Measurements from ENCODE around the gene GPR31.
"Not testable (repeated sequence)": the region's sequence is repeated elsewhere in the genome, so short reads cannot be mapped to it uniquely, and the experiment has no call there.

GPR31 gene, protein sequence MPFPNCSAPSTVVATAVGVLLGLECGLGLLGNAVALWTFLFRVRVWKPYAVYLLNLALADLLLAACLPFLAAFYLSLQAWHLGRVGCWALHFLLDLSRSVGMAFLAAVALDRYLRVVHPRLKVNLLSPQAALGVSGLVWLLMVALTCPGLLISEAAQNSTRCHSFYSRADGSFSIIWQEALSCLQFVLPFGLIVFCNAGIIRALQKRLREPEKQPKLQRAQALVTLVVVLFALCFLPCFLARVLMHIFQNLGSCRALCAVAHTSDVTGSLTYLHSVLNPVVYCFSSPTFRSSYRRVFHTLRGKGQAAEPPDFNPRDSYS

GRCh38 chr6:167157863-167158262 lies at the start of gene GPR31:
Gene GPR31 (minus strand): TSS chr6:167157980. CDS start chr6:167157831, 149 bp downstream.
- DNase-seq: no peak

DNA sequence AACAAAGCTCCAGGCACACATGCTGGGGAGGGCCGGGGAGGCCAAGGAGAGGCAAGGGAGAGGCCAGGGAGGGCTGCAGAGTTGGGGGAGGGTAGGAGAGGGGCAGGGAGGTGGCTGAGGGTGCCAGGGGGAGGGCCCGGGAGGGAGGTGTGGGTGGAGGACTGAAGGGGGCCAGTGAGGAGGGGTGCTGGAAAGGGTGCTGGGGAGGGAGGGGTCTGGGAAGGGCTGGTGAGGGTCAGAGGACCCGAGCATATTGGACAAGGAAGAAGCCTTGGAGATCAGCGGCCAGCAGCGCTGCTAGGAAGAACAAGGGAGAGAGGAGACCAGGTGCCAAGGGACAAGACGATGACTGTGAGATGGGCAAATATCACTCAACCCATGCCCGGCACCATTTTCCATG lies 49.7 kb upstream of the GPR31 start:
- DNase-seq: no peak

GRCh38 chr6:167205316-167205715 lies 47.5 kb upstream of the GPR31 start:
- not testable (repeated sequence) for DNase-seq

GRCh38 chr6:167204059-167204348 lies 46.2 kb upstream of the GPR31 start:
- DNase-seq: not testable (repeated sequence)

- DNase-seq: not testable (repeated sequence)
These were observed 45.7 kb upstream of the GPR31 start for GRCh38 chr6:167203261-167204058.

DNA sequence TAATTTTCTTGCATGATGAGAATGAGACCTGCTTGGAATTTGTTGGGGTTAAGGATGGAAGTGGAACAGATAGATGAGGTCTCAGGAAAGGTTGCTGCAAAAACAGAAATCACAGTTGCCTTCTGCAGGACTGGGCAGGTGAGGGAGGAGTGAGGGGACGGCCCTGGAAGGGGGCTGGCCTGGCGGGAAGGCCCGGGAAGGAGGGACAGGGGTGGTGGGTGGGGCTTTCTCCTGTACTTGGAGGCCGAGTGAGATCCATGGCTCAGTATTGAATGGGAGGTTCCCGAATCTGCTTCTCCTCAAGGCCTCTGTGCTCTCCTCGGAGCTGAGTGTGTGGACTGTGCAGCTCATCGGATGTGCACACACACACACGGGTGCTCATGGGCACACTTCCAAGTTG lies 44.8 kb upstream of the GPR31 start:
- not testable (repeated sequence) for DNase-seq

- no peak for DNase-seq
These were observed 43.0 kb upstream of the GPR31 start for GRCh38 chr6:167200806-167201205.

DNA sequence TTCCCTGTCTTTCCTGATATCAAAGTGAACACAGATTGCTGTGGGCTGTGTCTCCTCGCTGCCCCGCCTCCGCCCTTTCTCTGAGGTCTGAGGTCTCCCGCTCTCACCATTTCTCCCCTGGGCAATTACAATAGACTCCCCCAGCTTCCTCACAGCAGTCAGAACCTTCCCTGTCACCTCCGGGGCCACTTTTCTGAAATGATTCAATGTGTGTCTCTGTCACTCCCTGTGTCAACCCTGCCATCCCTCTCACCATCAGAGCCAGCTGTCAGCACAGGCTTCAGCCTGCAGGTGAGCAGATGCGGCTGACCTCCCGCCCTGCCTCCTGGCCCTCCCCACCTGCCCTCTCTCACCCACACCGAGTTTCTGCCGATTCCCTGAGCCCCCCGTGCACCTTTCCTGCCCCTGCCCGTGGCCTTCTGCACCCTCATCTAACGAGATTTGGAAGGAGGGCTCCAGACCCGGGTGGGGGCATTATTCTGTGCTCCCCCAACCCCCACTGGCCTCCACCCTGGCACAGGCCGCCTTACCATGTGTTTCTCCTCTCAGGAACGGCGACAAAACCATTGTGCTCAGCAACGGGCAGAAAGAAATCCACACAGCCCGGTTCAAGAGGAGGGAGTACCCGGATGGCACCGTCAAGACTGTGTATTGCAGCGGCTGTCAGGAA lies 38.3 kb upstream of the GPR31 start:
- not testable (repeated sequence) for DNase-seq

DNA sequence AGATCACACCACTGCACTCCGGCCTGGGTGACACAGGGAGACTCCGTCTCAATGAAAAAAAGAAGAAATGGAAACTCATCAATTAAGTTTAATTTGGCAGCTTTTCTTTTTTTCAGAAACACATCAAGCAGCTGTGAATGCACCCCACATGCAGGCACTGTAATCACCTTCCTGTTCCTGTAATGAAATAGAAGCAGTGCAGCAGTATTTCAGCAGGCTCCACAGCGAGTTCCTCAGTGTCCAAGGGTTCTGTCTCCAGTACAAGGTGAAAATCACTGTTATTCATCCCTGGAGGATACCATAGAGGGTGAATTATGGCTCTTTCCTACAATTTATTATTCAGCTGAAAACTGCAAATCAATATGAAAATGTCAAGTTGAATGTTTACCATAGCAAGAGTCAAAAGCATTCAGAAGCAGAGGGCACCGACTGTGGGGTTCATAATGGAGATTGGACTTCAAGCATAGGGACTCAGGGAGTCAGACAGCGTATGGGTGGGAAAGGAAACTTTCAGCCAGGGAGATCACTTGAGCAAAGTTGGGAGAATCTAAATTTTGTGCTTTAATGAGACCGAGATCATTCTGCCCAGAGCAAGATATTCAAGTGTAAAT lies 35.8 kb upstream of the GPR31 start:
- DNase-seq: not testable (repeated sequence)

GRCh38 chr6:167191043-167191583 lies 33.3 kb upstream of the GPR31 start:
- not testable (repeated sequence) for DNase-seq

DNA sequence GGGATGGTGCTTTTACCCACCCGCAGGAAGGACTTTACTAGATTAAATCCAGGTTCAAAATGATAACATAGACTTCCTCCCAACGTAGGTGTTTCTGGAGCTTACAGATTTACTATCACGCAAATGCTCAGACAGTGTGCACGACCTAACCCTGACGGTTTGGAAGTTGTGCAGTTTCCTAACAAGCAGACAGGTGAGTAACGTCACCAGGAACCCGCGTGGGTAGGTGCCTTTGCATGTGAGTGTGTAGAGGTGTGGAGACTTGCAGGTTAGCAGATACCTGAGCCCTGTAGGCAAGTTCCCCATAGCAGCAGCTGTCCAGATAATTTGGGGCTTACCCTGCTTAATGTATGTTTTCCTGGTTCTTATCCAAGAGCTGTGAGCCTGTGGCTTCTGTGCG lies 29.5 kb upstream of the GPR31 start:
- not testable (repeated sequence) for DNase-seq

GRCh38 chr6:167185101-167185500 lies 27.3 kb upstream of the GPR31 start:
- DNase-seq: not testable (repeated sequence)

GRCh38 chr6:167182913-167183314 lies 25.1 kb upstream of the GPR31 start:
- DNase-seq: not testable (repeated sequence)

DNA sequence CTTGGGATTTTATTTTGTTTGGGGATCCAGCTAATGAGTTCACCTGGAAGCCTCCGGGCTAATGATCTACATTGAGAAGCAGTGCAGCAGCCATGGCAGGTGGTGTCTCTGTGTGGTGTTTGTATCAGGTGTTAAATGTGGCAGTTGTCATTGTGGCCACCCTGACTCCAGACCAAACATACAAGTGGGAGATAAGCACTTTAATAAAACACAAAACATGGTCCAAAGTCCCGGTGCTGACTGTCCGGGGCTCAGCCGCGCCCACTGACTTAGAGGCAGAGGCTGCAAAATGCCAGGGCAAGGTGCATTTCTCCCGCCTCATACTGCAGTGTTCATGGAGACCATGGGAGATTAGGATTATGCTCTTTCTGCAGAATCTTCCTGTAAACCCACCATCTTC lies 23.6 kb upstream of the GPR31 start:
- not testable (repeated sequence) for DNase-seq

GRCh38 chr6:167180086-167180485 lies 22.3 kb upstream of the GPR31 start:
- DNase-seq: not testable (repeated sequence)

- DNase-seq: not testable (repeated sequence)
These were observed 21.3 kb upstream of the GPR31 start for GRCh38 chr6:167178896-167179655.

- not testable (repeated sequence) for DNase-seq
These were observed 19.5 kb upstream of the GPR31 start for GRCh38 chr6:167177271-167177670.

- DNase-seq: not testable (repeated sequence)
These were observed 14.2 kb upstream of the GPR31 start for GRCh38 chr6:167172011-167172410.

DNA sequence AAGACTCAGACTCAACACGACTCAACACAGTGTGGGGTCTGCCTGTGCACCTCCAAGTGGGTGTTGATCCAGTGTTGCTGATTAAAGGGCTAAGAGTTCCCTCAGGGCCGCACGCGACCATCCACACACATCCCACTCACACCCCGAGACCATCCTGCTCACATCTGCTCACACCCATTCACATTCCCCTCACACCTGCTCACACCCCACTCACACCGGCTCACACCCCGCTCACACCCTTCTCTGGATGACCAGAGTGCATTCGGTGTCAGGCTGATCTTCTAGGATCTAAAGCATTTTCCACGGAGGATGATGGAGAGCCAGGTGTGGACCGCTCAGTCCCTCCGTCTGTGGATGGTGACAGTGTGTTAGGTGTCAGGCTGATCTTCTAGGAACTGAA lies 13.5 kb upstream of the GPR31 start:
- not testable (repeated sequence) for DNase-seq

DNA sequence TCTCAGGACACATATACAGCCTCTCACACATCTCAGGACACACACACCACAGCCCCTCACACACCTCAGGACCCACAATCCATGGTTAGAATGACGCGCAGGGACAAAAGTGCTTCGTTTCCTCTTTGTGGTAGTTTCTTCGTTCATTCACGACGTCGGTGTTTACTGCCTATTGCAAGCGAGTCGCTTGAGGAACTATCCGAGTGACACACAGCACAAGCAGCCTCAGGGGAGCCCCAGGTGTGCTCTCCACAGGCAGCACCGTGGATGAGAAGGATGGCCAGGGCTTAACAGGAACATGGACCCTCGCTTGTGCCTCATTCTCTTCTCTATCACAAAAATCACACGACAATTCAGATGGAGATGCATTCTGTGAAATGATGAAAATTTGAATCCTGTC lies 12.1 kb upstream of the GPR31 start:
- DNase-seq: not testable (repeated sequence)

GRCh38 chr6:167168296-167168695 lies 10.5 kb upstream of the GPR31 start:
- DNase-seq: not testable (repeated sequence)

GRCh38 chr6:167167699-167168098 lies 9.9 kb upstream of the GPR31 start:
- not testable (repeated sequence) for DNase-seq
